Transverse colon (tissue), 4 donors: ENCODE results near the gene CRYGN. TPM values are rescaled to one million over a fixed set of nuclear protein-coding genes. Genes with fewer than 3 reads are reported as not detected.

Experiments used
- DNase-seq: peaks from one replicate; pipeline ENCODE4 v3.0.0-alpha.2; 2019
- H3K27ac ChIP-seq, 4 donors: fragments of 200-600 bp; sonication (generic); 2 replicates each; pipeline ENCODE4 v1.5.1; 2016 to 2018; ENCODE audit warnings: inconsistent platforms in 4 of 4
- H3K27me3 ChIP-seq: fragments of 200-600 bp; sonication (generic); 2 replicates; pipeline ENCODE4 v1.5.1; 2017; ENCODE audit warnings: inconsistent platforms
- H3K36me3 ChIP-seq, 4 donors: fragments of 200-600 bp; sonication (generic); 2 replicates each; pipeline ENCODE4 v1.5.1; 2017 to 2019; ENCODE audit warnings: inconsistent platforms in 4 of 4
- H3K4me1 ChIP-seq, 4 donors: fragments of 200-600 bp; sonication (generic); 2 replicates each; pipeline ENCODE4 v1.5.1; 2017 to 2020; ENCODE audit warnings: inconsistent platforms in 4 of 4
- H3K4me3 ChIP-seq, 4 donors: fragments of 200-600 bp; sonication (generic); 1 replicate in 1 of 4; 2 replicates in 3 of 4; pipeline versions ENCODE4 v1.5.1 to v1.6.1; 2017 to 2019; ENCODE audit warnings: inconsistent platforms in 4 of 4
- H3K9me3 ChIP-seq, 2 donors: fragments of 200-600 bp; sonication (generic); 2 replicates each; pipeline ENCODE4 v1.5.1; 2017 to 2019; ENCODE audit warnings: inconsistent platforms in 2 of 2
- CTCF ChIP-seq, 5 experiments: fragments of 200-600 bp in 3 of 5; fragments of 450-650 bp in 2 of 5; sonication (generic) in 3 of 5; IDR thresholded peaks; 1 replicate in 2 of 5; 2 replicates in 3 of 5; pipeline ENCODE4 v1.5.1; 2016 to 2017; ENCODE audit warnings: antibody characterized with exemption in 5 of 5, inconsistent platforms in 3 of 5, mild to moderate bottlenecking in 2 of 5, moderate library complexity in 1 of 5
- EP300 ChIP-seq: sonication (generic); formaldehyde crosslinking; IDR thresholded peaks from one replicate; pipeline ENCODE4 v1.6.1; 2017; ENCODE audit warnings: antibody characterized with exemption, low read depth
- POLR2A ChIP-seq: fragments of 450-650 bp; IDR thresholded peaks from one replicate; pipeline ENCODE4 v1.6.1; 2016; ENCODE audit warnings: antibody characterized with exemption, mild to moderate bottlenecking, moderate library complexity
- POLR2AphosphoS5 ChIP-seq, 3 donors: sonication (generic); formaldehyde crosslinking; IDR thresholded peaks; one replicate each; pipeline ENCODE4 v1.6.1; 2016; ENCODE audit warnings: antibody characterized with exemption in 3 of 3
- WGBS, 2 donors: methylation state at CpG; one replicate each; pipeline ENCODE4 v1.1.5; 2018; ENCODE audit warnings: low coverage in 1 of 2; 5-methylcytosine and 5-hydroxymethylcytosine counted together
- in situ Hi-C, 4 donors: fragments of 200-750 bp; cut with MboI; loops; one replicate each; pipeline versions ENCODE4 v1.15.0 to v1.15.1; 2017; ENCODE audit warnings: low sequenced_read_pairs in 3 of 4, low pct_ligation_motif_present in 1 of 4, low pct_unique_long_range_greater_than_20kb in 1 of 4
- intact Hi-C: fragments of 100-400 bp; cut with DNase I; formaldehyde crosslinking; loops from one replicate; pipeline ENCODE4 v1.15.1; 2023; ENCODE audit warnings: low total_unique reads
- total RNA-seq, 4 donors: library from RNA; depleted of rRNA; stranded (reverse); fragments of >200 nt; gene quantifications; one replicate each; pipeline ENCODE4 v1.1.0, GENCODE V29; 2016

The CRYGN gene
- total RNA-seq, 4 donors from 2014 or later = not detected

GRCh38 chr7:151394076-151395035 lies 45.6 kb downstream of the CRYGN start:
- Histone ChIP-seq H3K27me3 (no peaks in the 10 kb centered on the region), H3K27ac (no peak overlapping the region), H3K4me3 (no peak overlapping the region), H3K36me3 (no peaks in the 10 kb centered on the region), H3K4me1 (no peaks in the 10 kb centered on the region), H3K9me3 (no peaks in the 10 kb centered on the region)
- intact Hi-C loops = no loop called here
- in situ Hi-C loops = no loop called here
- no peak for DNase-seq
- TF ChIP-seq POLR2A = no peak
- no peak for TF ChIP-seq CTCF (IDR thresholded peaks at IDR 0.05)
- no peak for TF ChIP-seq POLR2AphosphoS5 (IDR thresholded peaks at IDR 0.05)
- 79 to 89% methylated on average over 7 to 35 of the region's 35 CpGs for WGBS, 2 donors

GRCh38 chr7:151393031-151393977 lies 46.6 kb downstream of the CRYGN start:
- Histone ChIP-seq H3K27ac (no peak overlapping the region), H3K27me3 (no peaks in the 10 kb centered on the region), H3K36me3 (no peaks in the 10 kb centered on the region), H3K4me3 (no peak overlapping the region), H3K4me1 (no peaks in the 10 kb centered on the region), H3K9me3 (no peaks in the 10 kb centered on the region)
- no peak for TF ChIP-seq CTCF (IDR thresholded peaks at IDR 0.05)
- no peak for TF ChIP-seq POLR2A
- TF ChIP-seq EP300 = no peak
- no peak for TF ChIP-seq POLR2AphosphoS5 (IDR thresholded peaks at IDR 0.05)
- 80% methylated on average over 28 of the region's 31 CpGs; no CpG with 5 or more reads in 1 of the 2 donors for WGBS, 2 donors
- in situ Hi-C loops (no loop called here), intact Hi-C loops (no loop called here)
- DNase-seq = no peak

- in situ Hi-C loops (no loop called here), intact Hi-C loops (no loop called here)
- no peaks in the 10 kb centered on the region for H3K4me1 ChIP-seq
- H3K36me3 ChIP-seq = no peaks in the 10 kb centered on the region
- no peaks in the 10 kb centered on the region for H3K9me3 ChIP-seq
- DNase-seq = no peak
- H3K27ac ChIP-seq = no peak overlapping the region
- no peaks in the 10 kb centered on the region for H3K27me3 ChIP-seq
- no peak for TF ChIP-seq EP300
- TF ChIP-seq POLR2A = no peak
- no peak for TF ChIP-seq CTCF (IDR thresholded peaks at IDR 0.05)
- TF ChIP-seq POLR2AphosphoS5 (IDR thresholded peaks at IDR 0.05) = no peak
- H3K4me3 ChIP-seq = no peak overlapping the region
- 81 to 87% methylated on average over 4 to 13 of the region's 13 CpGs for WGBS, 2 donors
Measured at GRCh38 chr7:151392426-151392825, 47.5 kb downstream of the CRYGN start.

- H3K27me3 ChIP-seq = no peaks in the 10 kb centered on the region
- intact Hi-C loops = no loop called here
- no peak overlapping the region for H3K4me3 ChIP-seq
- H3K4me1 ChIP-seq = no peaks in the 10 kb centered on the region
- in situ Hi-C loops = no loop called here
- no peaks in the 10 kb centered on the region for H3K9me3 ChIP-seq
- 77 to 78% methylated on average over 4 to 8 of the region's 8 CpGs for WGBS, 2 donors
- TF ChIP-seq POLR2AphosphoS5 (IDR thresholded peaks at IDR 0.05) = no peak
- TF ChIP-seq EP300 = no peak
- no peak for TF ChIP-seq CTCF (IDR thresholded peaks at IDR 0.05)
- no peaks in the 10 kb centered on the region for H3K36me3 ChIP-seq
- DNase-seq = no peak
- no peak overlapping the region for H3K27ac ChIP-seq
Measured at GRCh38 chr7:151392002-151392401, 47.9 kb downstream of the CRYGN start.
